ENCODE data around the gene SCFD2. TPM values are rescaled to one million over a fixed set of nuclear protein-coding genes. Genes with fewer than 3 reads are reported as not detected.

The SCFD2 gene
- total and polyA plus RNA-seq, 10 of the 15 experiments (the other 5 are each of a cell fraction or from before 2014, with no cell fraction given) = 4.8 to 37.6 (median 24.9) TPM

DNA sequence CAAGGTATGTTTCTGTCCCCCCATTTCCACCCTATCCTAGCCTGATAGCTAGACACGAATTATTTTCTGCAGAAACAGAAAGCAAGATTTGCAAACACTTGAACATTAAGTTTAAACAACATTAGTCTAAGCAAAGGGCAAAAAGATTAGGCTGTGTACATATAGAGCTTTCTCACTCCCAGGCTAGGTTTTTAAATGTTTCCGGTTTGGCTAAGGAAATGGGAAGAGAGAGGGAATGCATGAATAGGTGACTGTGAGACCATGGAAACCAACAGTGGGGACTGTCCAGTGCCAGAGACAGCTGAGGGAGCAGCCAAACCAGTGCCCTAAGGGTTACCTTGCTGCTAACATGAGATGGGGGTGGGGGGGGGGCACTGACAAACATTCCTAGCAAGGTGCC lies 242.7 kb downstream of the SCFD2 start:
- no TSS peak for BruUV-seq (replicated peaks)
- Histone ChIP-seq H3K36me3 (ENCODE audit: control insufficient read depth in 2 of 2, insufficient read depth in 2 of 2, low read length in 1 of 2) (no peaks in the 10 kb centered on the region), H3K4me3 (no peak overlapping the region), H3K27me3 (replicated peaks in 1 of 2; ENCODE audit: control insufficient read depth in 2 of 2, insufficient read depth in 2 of 2, low read length in 1 of 2) (no peaks in the 10 kb centered on the region), H3K27ac (ENCODE audit: control insufficient read depth, insufficient read depth) (no peak overlapping the region), H3K4me1 (ENCODE audit: control insufficient read depth, insufficient read depth, low read length) (no peaks in the 10 kb centered on the region), H3K4me2 (ENCODE audit: control insufficient read depth, insufficient read depth) (no peak overlapping the region), H3K79me2 (ENCODE audit: control insufficient read depth, insufficient read depth, low read length) (no peaks in the 10 kb centered on the region), H2AFZ (ENCODE audit: control insufficient read depth, low read depth, low read length) (no peak overlapping the region), H3K9me3 (replicated peaks; ENCODE audit: control insufficient read depth, insufficient read depth, low read length) (no peaks in the 10 kb centered on the region), H3K9ac (ENCODE audit: control insufficient read depth, insufficient read depth, low read length) (no peak overlapping the region), H4K20me1 (ENCODE audit: control insufficient read depth, insufficient read depth) (no peaks in the 10 kb centered on the region)
- ChIA-PET CTCF (interaction anchor here (0.5 to 0.7 kb wide), 2 partner anchors 89 to 111 kb away, joined by 3 to 4 read pairs; no protein-coding TSS in a partner anchor), RAD21 (ENCODE audit: unreplicated experiment) (interaction anchor here (1.0 kb wide), 1 partner anchor 108 kb away, joined by 3 read pairs; no protein-coding TSS in a partner anchor), POLR2A (interaction anchor here (0.7 kb wide), 1 partner anchor 44 kb away, joined by 5 read pairs; no protein-coding TSS in a partner anchor), SMC1A (ENCODE audit: uncharacterized antibody, unreplicated experiment) (interaction anchor here (0.8 kb wide), 1 partner anchor 12 kb away, joined by 3 read pairs; no protein-coding TSS in a partner anchor)
- no peak for DNase-seq (ENCODE audit: low read depth, low spot score)
- intact Hi-C loops (cut with micrococcal nuclease; ENCODE audit: unreplicated experiment) = no loop called here
- ATAC-seq = no peak
- TF ChIP-seq ETV6 (conservative IDR thresholded peaks at IDR 0.05 in 1 of 2, IDR thresholded peaks at IDR 0.05 in 1 of 2; ENCODE audit: borderline replicate concordance in 1 of 2, low read depth in 1 of 2) (no peak), ZNF384 (IDR thresholded peaks at IDR 0.05; ENCODE audit: borderline replicate concordance, low read depth, low read length) (no peak), KDM1A (IDR thresholded peaks at IDR 0.05; ENCODE audit: borderline replicate concordance) (no peak), SMAD5 (IDR thresholded peaks at IDR 0.05; ENCODE audit: low read depth) (no peak), ZZZ3 (IDR thresholded peaks at IDR 0.05; ENCODE audit: control insufficient read depth, insufficient read length, low read depth) (no peak), POLR2AphosphoS5 (IDR thresholded peaks at IDR 0.05; ENCODE audit: low read length) (no peak), EED (IDR thresholded peaks at IDR 0.05; ENCODE audit: low read depth) (no peak), POLR2A (IDR thresholded peaks at IDR 0.05; ENCODE audit: low read depth, low read length) (no peak), ZNF622 (IDR thresholded peaks at IDR 0.05) (no peak), NFYB (IDR thresholded peaks at IDR 0.05; ENCODE audit: insufficient read depth, low read depth, low read length) (no peak), ZNF24 (IDR thresholded peaks at IDR 0.05) (no peak), FOXK2 (IDR thresholded peaks at IDR 0.05) (no peak), SMC3 (IDR thresholded peaks at IDR 0.05; ENCODE audit: borderline replicate concordance, low read length) (no peak), DPF2 (IDR thresholded peaks at IDR 0.05) (no peak), ASH2L (IDR thresholded peaks at IDR 0.05; ENCODE audit: borderline replicate concordance, low read depth) (no peak), SREBF1 (IDR thresholded peaks at IDR 0.05; ENCODE audit: low read length) (no peak)
- TF ChIP-seq, protein P1, sequence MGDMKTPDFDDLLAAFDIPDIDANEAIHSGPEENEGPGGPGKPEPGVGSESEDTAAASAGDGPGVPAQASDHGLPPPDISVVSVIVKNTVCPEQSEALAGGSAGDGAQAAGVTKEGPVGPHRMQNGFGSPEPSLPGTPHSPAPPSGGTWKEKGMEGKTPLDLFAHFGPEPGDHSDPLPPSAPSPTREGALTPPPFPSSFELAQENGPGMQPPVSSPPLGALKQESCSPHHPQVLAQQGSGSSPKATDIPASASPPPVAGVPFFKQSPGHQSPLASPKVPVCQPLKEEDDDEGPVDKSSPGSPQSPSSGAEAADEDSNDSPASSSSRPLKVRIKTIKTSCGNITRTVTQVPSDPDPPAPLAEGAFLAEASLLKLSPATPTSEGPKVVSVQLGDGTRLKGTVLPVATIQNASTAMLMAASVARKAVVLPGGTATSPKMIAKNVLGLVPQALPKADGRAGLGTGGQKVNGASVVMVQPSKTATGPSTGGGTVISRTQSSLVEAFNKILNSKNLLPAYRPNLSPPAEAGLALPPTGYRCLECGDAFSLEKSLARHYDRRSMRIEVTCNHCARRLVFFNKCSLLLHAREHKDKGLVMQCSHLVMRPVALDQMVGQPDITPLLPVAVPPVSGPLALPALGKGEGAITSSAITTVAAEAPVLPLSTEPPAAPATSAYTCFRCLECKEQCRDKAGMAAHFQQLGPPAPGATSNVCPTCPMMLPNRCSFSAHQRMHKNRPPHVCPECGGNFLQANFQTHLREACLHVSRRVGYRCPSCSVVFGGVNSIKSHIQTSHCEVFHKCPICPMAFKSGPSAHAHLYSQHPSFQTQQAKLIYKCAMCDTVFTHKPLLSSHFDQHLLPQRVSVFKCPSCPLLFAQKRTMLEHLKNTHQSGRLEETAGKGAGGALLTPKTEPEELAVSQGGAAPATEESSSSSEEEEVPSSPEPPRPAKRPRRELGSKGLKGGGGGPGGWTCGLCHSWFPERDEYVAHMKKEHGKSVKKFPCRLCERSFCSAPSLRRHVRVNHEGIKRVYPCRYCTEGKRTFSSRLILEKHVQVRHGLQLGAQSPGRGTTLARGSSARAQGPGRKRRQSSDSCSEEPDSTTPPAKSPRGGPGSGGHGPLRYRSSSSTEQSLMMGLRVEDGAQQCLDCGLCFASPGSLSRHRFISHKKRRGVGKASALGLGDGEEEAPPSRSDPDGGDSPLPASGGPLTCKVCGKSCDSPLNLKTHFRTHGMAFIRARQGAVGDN (IDR thresholded peaks at IDR 0.05) = no peak
- TF ChIP-seq, protein P2, sequence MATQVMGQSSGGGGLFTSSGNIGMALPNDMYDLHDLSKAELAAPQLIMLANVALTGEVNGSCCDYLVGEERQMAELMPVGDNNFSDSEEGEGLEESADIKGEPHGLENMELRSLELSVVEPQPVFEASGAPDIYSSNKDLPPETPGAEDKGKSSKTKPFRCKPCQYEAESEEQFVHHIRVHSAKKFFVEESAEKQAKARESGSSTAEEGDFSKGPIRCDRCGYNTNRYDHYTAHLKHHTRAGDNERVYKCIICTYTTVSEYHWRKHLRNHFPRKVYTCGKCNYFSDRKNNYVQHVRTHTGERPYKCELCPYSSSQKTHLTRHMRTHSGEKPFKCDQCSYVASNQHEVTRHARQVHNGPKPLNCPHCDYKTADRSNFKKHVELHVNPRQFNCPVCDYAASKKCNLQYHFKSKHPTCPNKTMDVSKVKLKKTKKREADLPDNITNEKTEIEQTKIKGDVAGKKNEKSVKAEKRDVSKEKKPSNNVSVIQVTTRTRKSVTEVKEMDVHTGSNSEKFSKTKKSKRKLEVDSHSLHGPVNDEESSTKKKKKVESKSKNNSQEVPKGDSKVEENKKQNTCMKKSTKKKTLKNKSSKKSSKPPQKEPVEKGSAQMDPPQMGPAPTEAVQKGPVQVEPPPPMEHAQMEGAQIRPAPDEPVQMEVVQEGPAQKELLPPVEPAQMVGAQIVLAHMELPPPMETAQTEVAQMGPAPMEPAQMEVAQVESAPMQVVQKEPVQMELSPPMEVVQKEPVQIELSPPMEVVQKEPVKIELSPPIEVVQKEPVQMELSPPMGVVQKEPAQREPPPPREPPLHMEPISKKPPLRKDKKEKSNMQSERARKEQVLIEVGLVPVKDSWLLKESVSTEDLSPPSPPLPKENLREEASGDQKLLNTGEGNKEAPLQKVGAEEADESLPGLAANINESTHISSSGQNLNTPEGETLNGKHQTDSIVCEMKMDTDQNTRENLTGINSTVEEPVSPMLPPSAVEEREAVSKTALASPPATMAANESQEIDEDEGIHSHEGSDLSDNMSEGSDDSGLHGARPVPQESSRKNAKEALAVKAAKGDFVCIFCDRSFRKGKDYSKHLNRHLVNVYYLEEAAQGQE (IDR thresholded peaks at IDR 0.05; ENCODE audit: low read depth, low read length) = no peak
- in situ Hi-C loops (cut with MboI) = no loop called here
- 76% methylated on average over 2 of the region's 2 CpGs for WGBS (ENCODE audit: insufficient coverage, insufficient replicate concordance, low lambda C conversion rate, missing lambda C conversion rate)
- FAIRE-seq = no peak
